MCF 10A (cell line): ENCODE measurements around the gene MAP3K8. TPM values are rescaled to one million over a fixed set of nuclear protein-coding genes. Genes with fewer than 3 reads are reported as not detected.

Experiments
- BruUV-seq: library from RNA; stranded (reverse); fragments of 400-500 nt; replicated peaks from 2 replicates; lab custom pipeline; 2021; lab: Mats Ljungman, UMichigan
- CTCF ChIA-PET: fragments of 300-600 bp; sonication (Branson Sonifier 250); formaldehyde crosslinking; extraction: SDS; loops from one replicate; lab custom pipeline; 2021; ENCODE audit warnings: antibody characterized with exemption, inconsistent platforms; lab: Yijun Ruan, JAX
- POLR2A ChIA-PET: fragments of 300-600, 350-650 bp; sonication (Branson Sonifier 250); formaldehyde crosslinking; extraction: SDS; loops from one replicate; lab custom pipeline; 2020; ENCODE audit warnings: antibody characterized with exemption, inconsistent platforms; lab: Yijun Ruan, JAX
- DNase-seq: peaks from one replicate; pipeline ENCODE4 v3.0.0-alpha.2; 2018; ENCODE audit not compliant: unreplicated experiment
- H3K27ac Mint-ChIP-seq: one replicate; pipeline ENCODE4 v1.8.0; 2022; ENCODE audit warnings: mild to moderate bottlenecking, low read depth, mixed read lengths; ENCODE audit not compliant: unreplicated experiment
- H3K27me3 Mint-ChIP-seq: one replicate; pipeline ENCODE4 v1.8.0; 2022; ENCODE audit warnings: mixed read lengths; ENCODE audit not compliant: insufficient read depth, unreplicated experiment
- H3K36me3 Mint-ChIP-seq: one replicate; pipeline ENCODE4 v1.8.0; 2022; ENCODE audit warnings: mild to moderate bottlenecking, moderate library complexity, mixed read lengths; ENCODE audit not compliant: insufficient read depth, unreplicated experiment
- H3K4me1 Mint-ChIP-seq: one replicate; pipeline ENCODE4 v1.8.0; 2022; ENCODE audit warnings: mixed read lengths; ENCODE audit not compliant: insufficient read depth, unreplicated experiment
- H3K4me3 Mint-ChIP-seq: one replicate; pipeline ENCODE4 v1.8.0; 2022; ENCODE audit warnings: mild to moderate bottlenecking, moderate library complexity, mixed read lengths; ENCODE audit not compliant: unreplicated experiment
- H3K9me3 Mint-ChIP-seq: one replicate; pipeline ENCODE4 v1.8.0; 2022; ENCODE audit warnings: mixed read lengths; ENCODE audit not compliant: unreplicated experiment
- intact Hi-C: fragments of 100-400 bp; cut with micrococcal nuclease; formaldehyde crosslinking; loops from 2 replicates; pipeline ENCODE4 v1.14.1; 2022
- total RNA-seq: library from RNA; stranded (reverse); gene quantifications from 2 replicates; pipeline ENCODE4 v1.2.3, GENCODE V29; 2022
- TF ChIP-seq, protein P1 (sequence below): fragments of 200-600 bp; IDR thresholded peaks from one replicate; pipeline ENCODE4 v1.8.0; 2022; ENCODE audit warnings: antibody characterized with exemption, mild to moderate bottlenecking; ENCODE audit not compliant: unreplicated experiment

Gene MAP3K8
- total RNA-seq, 1 experiment from 2014 or later = 1.5 TPM

DNA sequence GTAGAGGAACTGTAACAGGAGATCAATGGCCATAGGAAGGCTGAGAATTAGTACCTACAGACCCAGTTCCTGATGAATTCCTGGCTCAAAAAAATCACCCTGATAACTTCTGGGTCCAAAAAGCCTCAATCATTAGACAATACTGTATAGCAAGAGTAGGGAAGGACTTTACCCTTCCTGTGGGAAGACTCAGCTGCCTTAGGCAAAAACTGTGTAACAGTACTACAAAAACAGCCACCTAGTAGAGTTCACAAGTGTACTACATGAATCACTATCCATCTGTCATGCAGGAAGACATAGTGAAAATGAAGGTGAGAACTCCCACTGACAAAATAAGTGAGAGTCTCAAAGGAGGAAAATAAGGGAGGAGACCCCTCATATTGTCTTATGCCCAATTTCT is 47.6 kb downstream of the MAP3K8 start:
- Mint-ChIP-seq H3K4me1 (no peaks in the 10 kb centered on the region), H3K27ac (no peak overlapping the region), H3K4me3 (no peak overlapping the region), H3K9me3 (no peaks in the 10 kb centered on the region), H3K27me3 (no peaks in the 10 kb centered on the region), H3K36me3 (no peaks in the 10 kb centered on the region)
- ChIA-PET CTCF (no interaction called here), POLR2A (no interaction called here)
- intact Hi-C loops = no loop called here
- no TSS peak for BruUV-seq
- no peak for DNase-seq
- TF ChIP-seq, protein P1, sequence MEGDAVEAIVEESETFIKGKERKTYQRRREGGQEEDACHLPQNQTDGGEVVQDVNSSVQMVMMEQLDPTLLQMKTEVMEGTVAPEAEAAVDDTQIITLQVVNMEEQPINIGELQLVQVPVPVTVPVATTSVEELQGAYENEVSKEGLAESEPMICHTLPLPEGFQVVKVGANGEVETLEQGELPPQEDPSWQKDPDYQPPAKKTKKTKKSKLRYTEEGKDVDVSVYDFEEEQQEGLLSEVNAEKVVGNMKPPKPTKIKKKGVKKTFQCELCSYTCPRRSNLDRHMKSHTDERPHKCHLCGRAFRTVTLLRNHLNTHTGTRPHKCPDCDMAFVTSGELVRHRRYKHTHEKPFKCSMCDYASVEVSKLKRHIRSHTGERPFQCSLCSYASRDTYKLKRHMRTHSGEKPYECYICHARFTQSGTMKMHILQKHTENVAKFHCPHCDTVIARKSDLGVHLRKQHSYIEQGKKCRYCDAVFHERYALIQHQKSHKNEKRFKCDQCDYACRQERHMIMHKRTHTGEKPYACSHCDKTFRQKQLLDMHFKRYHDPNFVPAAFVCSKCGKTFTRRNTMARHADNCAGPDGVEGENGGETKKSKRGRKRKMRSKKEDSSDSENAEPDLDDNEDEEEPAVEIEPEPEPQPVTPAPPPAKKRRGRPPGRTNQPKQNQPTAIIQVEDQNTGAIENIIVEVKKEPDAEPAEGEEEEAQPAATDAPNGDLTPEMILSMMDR = no peak

DNA sequence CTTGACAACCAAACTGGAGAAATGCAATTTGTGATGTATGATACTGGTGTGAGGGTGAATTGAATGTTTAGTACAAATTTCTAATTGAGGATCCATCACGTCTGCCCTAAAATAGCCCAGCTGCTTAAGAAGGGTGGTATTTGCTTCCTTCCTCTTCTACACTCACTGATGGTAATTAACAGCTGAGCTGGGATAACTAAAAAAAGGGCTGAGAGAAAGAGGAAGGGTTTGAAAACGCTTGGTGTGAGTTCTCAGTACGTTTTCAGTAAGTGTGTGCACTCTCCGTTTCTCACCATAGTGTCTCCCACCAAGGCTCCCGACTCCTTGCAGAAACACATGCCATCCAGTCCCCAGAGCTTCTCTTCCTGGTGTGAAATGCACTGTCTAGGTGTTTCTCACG is 54.3 kb downstream of the MAP3K8 start:
- Mint-ChIP-seq H3K9me3 (no peaks in the 10 kb centered on the region), H3K27ac (no peak overlapping the region), H3K36me3 (no peaks in the 10 kb centered on the region), H3K27me3 (no peaks in the 10 kb centered on the region), H3K4me1 (peaks cover 18% of the 10 kb centered on the region), H3K4me3 (no peak overlapping the region)
- POLR2A ChIA-PET = interaction anchor here (0.6 kb wide), 1 partner anchor 24 kb away, joined by 3 read pairs; no protein-coding TSS in a partner anchor
- no TSS peak for BruUV-seq
- TF ChIP-seq, protein P1 = no peak
- CTCF ChIA-PET = interaction anchor here (0.6 kb wide), 1 partner anchor 1408 kb away, joined by 4 read pairs; no protein-coding TSS in a partner anchor
- no peak for DNase-seq
- intact Hi-C loops = no loop called here

DNA sequence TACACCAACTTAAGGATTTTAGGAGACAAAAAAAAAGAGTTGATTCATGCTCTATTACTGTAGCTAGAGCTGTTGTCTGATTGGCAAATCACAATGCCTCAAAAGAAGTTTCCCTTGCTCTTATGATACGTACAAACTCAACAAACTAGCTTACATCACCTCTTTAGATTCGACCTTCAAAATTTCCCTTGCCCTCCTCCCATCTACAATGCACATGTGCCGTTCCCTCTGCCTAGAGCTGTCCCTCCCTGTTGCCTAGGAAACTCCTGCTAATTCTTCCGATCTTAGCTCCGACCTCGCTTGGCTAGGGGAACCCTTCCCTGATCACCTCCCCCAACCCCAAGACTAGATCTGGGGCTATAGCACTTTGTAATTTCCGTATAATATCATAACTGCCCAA is 55.4 kb downstream of the MAP3K8 start:
- ChIA-PET POLR2A (interaction anchor here (1.2 to 2.0 kb wide), 2 partner anchors 34 to 55 kb away, joined by 3 to 4 read pairs; partner anchors contain the start of gene MAP3K8), CTCF (interaction anchor here (1.3 kb wide), 1 partner anchor 97 kb away, joined by 4 read pairs; no protein-coding TSS in a partner anchor)
- H3K4me1 Mint-ChIP-seq = peaks cover 28% of the 10 kb centered on the region
- intact Hi-C loops = no loop called here
- DNase-seq = no peak
- no peaks in the 10 kb centered on the region for H3K9me3 Mint-ChIP-seq
- no peaks in the 10 kb centered on the region for H3K27me3 Mint-ChIP-seq
- TF ChIP-seq, protein P1 = no peak
- no peak overlapping the region for H3K27ac Mint-ChIP-seq
- BruUV-seq = no TSS peak
- no peak overlapping the region for H3K4me3 Mint-ChIP-seq
- no peaks in the 10 kb centered on the region for H3K36me3 Mint-ChIP-seq

DNA sequence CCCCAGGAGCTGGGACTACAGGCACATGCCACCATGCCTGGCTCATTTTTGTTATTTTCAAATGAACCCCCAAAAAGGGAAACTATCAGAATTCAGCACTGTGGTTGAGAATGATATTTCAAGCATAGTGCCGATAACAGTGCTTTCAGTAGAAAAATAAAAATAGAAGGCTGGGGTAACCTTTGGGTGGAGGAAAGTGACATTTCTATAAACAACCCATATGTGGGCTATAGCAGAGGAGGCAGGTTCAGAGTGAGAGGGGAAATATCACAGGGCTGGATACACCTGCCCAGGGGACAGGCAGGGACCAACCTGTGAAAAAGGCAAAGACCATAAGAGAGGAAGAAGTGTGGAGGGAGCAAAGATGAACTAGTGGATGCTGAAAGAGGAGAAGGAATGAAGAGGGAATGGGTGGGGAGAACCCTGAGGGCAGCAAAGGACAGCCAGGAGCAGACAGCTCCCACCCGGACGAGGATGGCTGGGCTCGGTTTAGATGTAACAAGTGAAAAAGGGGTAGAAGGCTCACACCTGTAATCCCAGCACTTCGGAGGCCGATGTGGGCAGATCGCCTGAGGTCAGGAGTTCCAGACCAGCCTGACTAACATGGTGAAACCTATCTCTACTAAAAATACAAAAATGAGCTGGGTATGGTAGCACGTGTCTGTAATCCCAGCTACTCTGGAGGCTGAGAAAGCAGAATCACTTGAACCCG is 56.5 kb downstream of the MAP3K8 start:
- intact Hi-C loops = loop anchor here (5.0 kb wide), 1 partner anchor 42 kb away; no protein-coding TSS in a partner anchor
- TF ChIP-seq, protein P1 = no peak
- Mint-ChIP-seq H3K27ac (no peak overlapping the region), H3K4me1 (peaks cover 32% of the 10 kb centered on the region), H3K4me3 (no peak overlapping the region), H3K36me3 (no peaks in the 10 kb centered on the region), H3K27me3 (no peaks in the 10 kb centered on the region), H3K9me3 (no peaks in the 10 kb centered on the region)
- ChIA-PET CTCF (interaction anchor here (0.5 to 1.3 kb wide), 3 partner anchors 10 to 98 kb away, joined by 3 to 4 read pairs (median 4); no protein-coding TSS in a partner anchor), POLR2A (interaction anchor here (0.9 to 2.0 kb wide), 3 partner anchors 9 to 56 kb away, joined by 3 to 4 read pairs (median 3); partner anchors contain the start of gene MAP3K8)
- no peak for DNase-seq
- BruUV-seq = no TSS peak
